NT2/D1 (cell line): Measurements from ENCODE around the gene DUS1L.
A peak's percentile ranks its signal among the peaks of the same experiment; 100 is the strongest.

Experiments used
- DNase-seq: peaks from one replicate; pipeline ENCODE4 v3.0.0-alpha.2; 2011; ENCODE audit warnings: low read depth, low spot score
- H3K27me3 ChIP-seq: 2 replicates; pipeline ENCODE4 v1.6.0; 2011; ENCODE audit warnings: mild to moderate bottlenecking; ENCODE audit not compliant: insufficient read length, insufficient read depth
- H3K36me3 ChIP-seq: 2 replicates; pipeline ENCODE4 v1.6.1; 2011; ENCODE audit warnings: mild to moderate bottlenecking, low read length, mixed read lengths; ENCODE audit not compliant: insufficient read depth, insufficient read length
- H3K4me1 ChIP-seq: 2 replicates; pipeline ENCODE4 v1.5.1; 2011; ENCODE audit not compliant: insufficient read depth, insufficient read length
- H3K4me3 ChIP-seq: 2 replicates; pipeline ENCODE4 v1.5.1; 2011; ENCODE audit warnings: low read depth; ENCODE audit not compliant: insufficient read length
- H3K9ac ChIP-seq: 2 replicates; pipeline ENCODE4 v1.6.0; 2011; ENCODE audit warnings: low read depth; ENCODE audit not compliant: insufficient read length
- H3K9me3 ChIP-seq: 2 replicates; pipeline ENCODE4 v1.5.1; 2011; ENCODE audit warnings: mild to moderate bottlenecking, low read length; ENCODE audit not compliant: insufficient read depth
- SUZ12 ChIP-seq: IDR thresholded peaks from 2 replicates; pipeline ENCODE4 v1.6.1; 2011; ENCODE audit not compliant: insufficient read length, insufficient read depth; ENCODE audit errors: extremely low read depth
- YY1 ChIP-seq: IDR thresholded peaks from 2 replicates; pipeline ENCODE4 v1.6.1; 2011; ENCODE audit not compliant: insufficient read length, insufficient read depth
- ZNF274 ChIP-seq: IDR thresholded peaks from 2 replicates; pipeline ENCODE4 v1.6.1; 2011; ENCODE audit warnings: mild to moderate bottlenecking, low read depth, low read length

Gene DUS1L

GRCh38 chr17:82098939-82099763 is 33.5 kb upstream of the DUS1L start:
- H3K27me3 ChIP-seq = no peaks in the 10 kb centered on the region
- DNase-seq = no peak
- H3K36me3 ChIP-seq = peaks cover 38% of the 10 kb centered on the region
- no peaks in the 10 kb centered on the region for H3K9me3 ChIP-seq
- peaks cover 47% of the 10 kb centered on the region for H3K4me1 ChIP-seq
- peak overlapping the region; percentile 99 for H3K9ac ChIP-seq
- peak overlapping the region; percentile 91 for H3K4me3 ChIP-seq
- TF ChIP-seq SUZ12 (no peak), ZNF274 (no peak), YY1 (no peak)

- Histone ChIP-seq H3K9ac (peak within 1 kb of the TSS; percentile 99), H3K4me3 (peak within 1 kb of the TSS; percentile 99), H3K4me1 (peaks cover 52% of the 10 kb centered on the region), H3K36me3 (peaks cover 45% of the 10 kb centered on the region), H3K27me3 (no peaks in the 10 kb centered on the region), H3K9me3 (no peaks in the 10 kb centered on the region)
- peak; percentile 85 for DNase-seq
- no peak for TF ChIP-seq YY1
- TF ChIP-seq ZNF274 = no peak
- no peak for TF ChIP-seq SUZ12
Observed at GRCh38 chr17:82098169-82098938, 32.8 kb upstream of the DUS1L start, which contains the start of gene FASN. TSS of gene FASN (minus strand) at chr17:82098236. CDS start at chr17:82096445, 1,791 bp downstream.

- TF ChIP-seq YY1 = no peak
- TF ChIP-seq ZNF274 = no peak
- TF ChIP-seq SUZ12 = no peak
- no peak for DNase-seq
- H3K9me3 ChIP-seq = no peaks in the 10 kb centered on the region
- H3K4me3 ChIP-seq = peak overlapping the region; percentile 99
- H3K9ac ChIP-seq = peak overlapping the region; percentile 98
- peaks cover 54% of the 10 kb centered on the region for H3K4me1 ChIP-seq
- H3K36me3 ChIP-seq = peaks cover 51% of the 10 kb centered on the region
- no peaks in the 10 kb centered on the region for H3K27me3 ChIP-seq
Observed at GRCh38 chr17:82097919-82098168, 32.2 kb upstream of the DUS1L start.

GRCh38 chr17:82097184-82097918 is 31.7 kb upstream of the DUS1L start:
- peak overlapping the region; percentile 98 for H3K9ac ChIP-seq
- H3K4me1 ChIP-seq = peaks cover 52% of the 10 kb centered on the region
- no peaks in the 10 kb centered on the region for H3K9me3 ChIP-seq
- TF ChIP-seq SUZ12 = no peak
- TF ChIP-seq ZNF274 = no peak
- TF ChIP-seq YY1 = no peak
- peak overlapping the region; percentile 99 for H3K4me3 ChIP-seq
- DNase-seq = no peak
- peaks cover 55% of the 10 kb centered on the region for H3K36me3 ChIP-seq
- H3K27me3 ChIP-seq = no peaks in the 10 kb centered on the region

- Histone ChIP-seq H3K4me3 (peak overlapping the region; percentile 99), H3K27me3 (no peaks in the 10 kb centered on the region), H3K9ac (peak overlapping the region; percentile 98), H3K9me3 (no peaks in the 10 kb centered on the region), H3K4me1 (peaks cover 47% of the 10 kb centered on the region), H3K36me3 (peaks cover 57% of the 10 kb centered on the region)
- no peak for DNase-seq
- no peak for TF ChIP-seq SUZ12
Observed at GRCh38 chr17:82096709-82097183, 31.1 kb upstream of the DUS1L start.

GRCh38 chr17:82095777-82096708 is 30.4 kb upstream of the DUS1L start:
- Histone ChIP-seq H3K9me3 (no peaks in the 10 kb centered on the region), H3K27me3 (no peaks in the 10 kb centered on the region), H3K4me3 (peak overlapping the region; percentile 99), H3K9ac (peak overlapping the region; percentile 98), H3K4me1 (peaks cover 42% of the 10 kb centered on the region), H3K36me3 (peaks cover 57% of the 10 kb centered on the region)
- DNase-seq = no peak
- no peak for TF ChIP-seq YY1
